Measurements from ENCODE around the gene SENP5. TPM values are rescaled to one million over a fixed set of nuclear protein-coding genes. Genes with fewer than 3 reads are reported as not detected.

The SENP5 gene
- polyA plus RNA-seq, 3 donors = 6.7 to 10.4 (median 8.4) TPM

DNA sequence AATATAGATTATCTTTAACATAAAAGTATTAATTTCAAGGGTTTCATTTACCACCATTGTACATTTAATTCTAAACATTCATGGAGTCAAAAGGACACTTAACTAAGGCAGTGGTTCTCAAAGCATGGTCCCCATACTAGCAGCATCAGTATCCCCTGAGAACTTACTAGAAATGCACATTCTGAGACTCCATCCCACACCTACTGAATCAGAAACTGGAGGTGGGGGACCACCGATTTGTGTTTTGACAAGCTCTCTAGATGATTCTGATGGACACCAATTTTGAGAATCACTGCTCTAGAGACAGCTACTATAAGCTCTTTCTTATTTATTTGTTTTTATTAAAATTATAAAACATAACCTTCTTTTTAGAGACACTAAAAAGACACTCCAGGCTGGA, 34.0 kb downstream of the SENP5 start:
- Histone ChIP-seq H4K20me1 (ENCODE audit: insufficient read depth, low read length) (peaks cover 18% of the 10 kb centered on the region), H3K36me3 (replicated peaks in 1 of 2; ENCODE audit: control insufficient read depth in 1 of 2, insufficient read depth in 2 of 2, low read length in 2 of 2) (peaks cover 71 to 82% of the 10 kb centered on the region in 2 donors), H2AFZ (ENCODE audit: insufficient read depth, low read depth, low read length, poor library complexity, severe bottlenecking) (no peak overlapping the region), H3K27ac (ENCODE audit: low read depth in 1 of 2, low read length in 2 of 2) (no peak overlapping the region), H3K4me3 (replicated peaks in 1 of 3; ENCODE audit: low read depth in 2 of 3, low read length in 3 of 3) (no peak overlapping the region), H3K9ac (ENCODE audit: insufficient read depth, low read length, poor library complexity, severe bottlenecking) (no peak overlapping the region), H3K4me2 (replicated peaks; ENCODE audit: extremely low read depth, low read length, poor library complexity, severe bottlenecking) (no peak overlapping the region), H3K79me2 (ENCODE audit: insufficient read depth, low read length) (peaks cover 17% of the 10 kb centered on the region), H3K9me3 (replicated peaks in 1 of 2; ENCODE audit: control insufficient read depth in 1 of 2, insufficient read depth in 1 of 2, low read length in 2 of 2) (no peaks in the 10 kb centered on the region), H3K4me1 (ENCODE audit: control insufficient read depth in 1 of 2, insufficient read depth in 2 of 2, low read length in 2 of 2) (no peaks in the 10 kb centered on the region), H3K27me3 (ENCODE audit: control insufficient read depth in 2 of 2, insufficient read depth in 2 of 2, low read length in 2 of 2) (no peaks in the 10 kb centered on the region)
- H3K4me1 Mint-ChIP-seq = no peaks in the 10 kb centered on the region
- H3K9me3 Mint-ChIP-seq = no peaks in the 10 kb centered on the region
- WGBS (ENCODE audit: insufficient coverage) = no CpG with 5 or more reads among the region's 1 CpG
- no peak for DNase-seq
- H3K27ac Mint-ChIP-seq = no peak overlapping the region
- no peaks in the 10 kb centered on the region for H3K27me3 Mint-ChIP-seq (ENCODE audit: low read depth in 3 of 3)
- intact Hi-C loops (cut with micrococcal nuclease) = no loop called here
- H3K4me3 Mint-ChIP-seq = no peak overlapping the region
- H3K36me3 Mint-ChIP-seq = peaks cover 58 to 80% of the 10 kb centered on the region in 2 donors
- TF ChIP-seq, protein P1, sequence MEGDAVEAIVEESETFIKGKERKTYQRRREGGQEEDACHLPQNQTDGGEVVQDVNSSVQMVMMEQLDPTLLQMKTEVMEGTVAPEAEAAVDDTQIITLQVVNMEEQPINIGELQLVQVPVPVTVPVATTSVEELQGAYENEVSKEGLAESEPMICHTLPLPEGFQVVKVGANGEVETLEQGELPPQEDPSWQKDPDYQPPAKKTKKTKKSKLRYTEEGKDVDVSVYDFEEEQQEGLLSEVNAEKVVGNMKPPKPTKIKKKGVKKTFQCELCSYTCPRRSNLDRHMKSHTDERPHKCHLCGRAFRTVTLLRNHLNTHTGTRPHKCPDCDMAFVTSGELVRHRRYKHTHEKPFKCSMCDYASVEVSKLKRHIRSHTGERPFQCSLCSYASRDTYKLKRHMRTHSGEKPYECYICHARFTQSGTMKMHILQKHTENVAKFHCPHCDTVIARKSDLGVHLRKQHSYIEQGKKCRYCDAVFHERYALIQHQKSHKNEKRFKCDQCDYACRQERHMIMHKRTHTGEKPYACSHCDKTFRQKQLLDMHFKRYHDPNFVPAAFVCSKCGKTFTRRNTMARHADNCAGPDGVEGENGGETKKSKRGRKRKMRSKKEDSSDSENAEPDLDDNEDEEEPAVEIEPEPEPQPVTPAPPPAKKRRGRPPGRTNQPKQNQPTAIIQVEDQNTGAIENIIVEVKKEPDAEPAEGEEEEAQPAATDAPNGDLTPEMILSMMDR (IDR thresholded peaks at IDR 0.05) = no peak

DNA sequence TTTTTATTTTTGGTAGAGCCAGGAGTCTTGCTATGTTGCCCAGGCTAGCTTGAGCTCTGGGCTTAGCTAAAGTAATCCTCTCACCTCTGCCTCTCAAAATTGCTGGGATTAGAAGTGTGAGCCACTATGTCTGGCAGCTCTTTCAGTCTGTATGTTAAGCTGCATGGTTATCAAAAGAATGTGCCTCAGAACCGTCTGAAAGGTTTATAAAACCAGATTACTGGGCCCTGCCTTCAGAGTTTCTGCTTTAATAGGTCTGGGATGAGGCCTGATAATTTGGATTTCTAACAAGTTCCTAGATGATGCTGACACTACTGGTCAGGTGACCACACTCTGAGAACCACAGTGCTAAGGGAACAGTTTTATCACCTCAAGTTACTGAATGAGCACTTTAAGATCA, 34.6 kb downstream of the SENP5 start:
- no peak overlapping the region for H2AFZ ChIP-seq (ENCODE audit: insufficient read depth, low read depth, low read length, poor library complexity, severe bottlenecking)
- intact Hi-C loops (cut with micrococcal nuclease) = no loop called here
- Mint-ChIP-seq H3K27ac (no peak overlapping the region), H3K9me3 (peaks cover 0 to 1% (median 0%) of the 10 kb centered on the region in 7 donors), H3K4me3 (no peak overlapping the region), H3K4me1 (no peaks in the 10 kb centered on the region), H3K36me3 (peaks cover 62 to 81% of the 10 kb centered on the region in 2 donors), H3K27me3 (ENCODE audit: low read depth in 3 of 3) (no peaks in the 10 kb centered on the region)
- H3K9ac ChIP-seq (ENCODE audit: insufficient read depth, low read length, poor library complexity, severe bottlenecking) = no peak overlapping the region
- TF ChIP-seq, protein P1 (IDR thresholded peaks at IDR 0.05) = no peak
- H3K79me2 ChIP-seq (ENCODE audit: insufficient read depth, low read length) = peaks cover 12% of the 10 kb centered on the region
- no peak overlapping the region for H3K27ac ChIP-seq (ENCODE audit: low read depth in 1 of 2, low read length in 2 of 2)
- H3K4me3 ChIP-seq (replicated peaks in 1 of 3; ENCODE audit: low read depth in 2 of 3, low read length in 3 of 3) = no peak overlapping the region
- peaks cover 71 to 85% of the 10 kb centered on the region in 2 donors for H3K36me3 ChIP-seq (replicated peaks in 1 of 2; ENCODE audit: control insufficient read depth in 1 of 2, insufficient read depth in 2 of 2, low read length in 2 of 2)
- no peaks in the 10 kb centered on the region for H3K9me3 ChIP-seq (replicated peaks in 1 of 2; ENCODE audit: control insufficient read depth in 1 of 2, insufficient read depth in 1 of 2, low read length in 2 of 2)
- no peaks in the 10 kb centered on the region for H3K27me3 ChIP-seq (ENCODE audit: control insufficient read depth in 2 of 2, insufficient read depth in 2 of 2, low read length in 2 of 2)
- peaks cover 13% of the 10 kb centered on the region for H4K20me1 ChIP-seq (ENCODE audit: insufficient read depth, low read length)
- WGBS (ENCODE audit: insufficient coverage) = 83% methylated on average over 1 of the region's 1 CpG
- no peaks in the 10 kb centered on the region for H3K4me1 ChIP-seq (ENCODE audit: control insufficient read depth in 1 of 2, insufficient read depth in 2 of 2, low read length in 2 of 2)
- no peak for DNase-seq
- no peak overlapping the region for H3K4me2 ChIP-seq (replicated peaks; ENCODE audit: extremely low read depth, low read length, poor library complexity, severe bottlenecking)

Data from CD14-positive monocyte (primary cell).